Activated CD8-positive, alpha-beta T cell treated with anti-CD3 and anti-CD28 coated beads for 36 hours (primary cell): ENCODE data around the gene IL1RL2. TPM values are rescaled to one million over a fixed set of nuclear protein-coding genes. Genes with fewer than 3 reads are reported as not detected.
A peak's percentile ranks its signal among the peaks of the same experiment; 100 is the strongest.

Experiments used
- ATAC-seq: fragments of 200-7000 bp; cut with Tn5 transposase; one replicate; pipeline ENCODE4 v1.10.0; 2021; ENCODE audit warnings: mild to moderate bottlenecking, moderate library complexity
- CTCF ChIA-PET: fragments of 350-600 bp; sonication (Branson Sonifier 250); formaldehyde crosslinking; loops from one replicate; lab custom pipeline; 2021; ENCODE audit warnings: antibody characterized with exemption; lab: Charles Lee
- POLR2A ChIA-PET: fragments of 350-600 bp; sonication (Branson Sonifier 250); formaldehyde crosslinking; loops from one replicate; lab custom pipeline; 2021; ENCODE audit warnings: antibody characterized with exemption; lab: Charles Lee
- DNase-seq: peaks from one replicate; pipeline ENCODE4 v3.0.0-alpha.2; 2020
- H3K27ac Mint-ChIP-seq: one replicate; pipeline ENCODE4 v1.8.0; 2021; ENCODE audit warnings: mild to moderate bottlenecking, mixed read lengths
- H3K27me3 Mint-ChIP-seq: one replicate; pipeline ENCODE4 v1.8.0; 2021; ENCODE audit warnings: mixed read lengths
- H3K36me3 Mint-ChIP-seq: one replicate; pipeline ENCODE4 v1.8.0; 2021; ENCODE audit warnings: low read depth, mixed read lengths
- H3K4me1 Mint-ChIP-seq: one replicate; pipeline ENCODE4 v1.8.0; 2021; ENCODE audit warnings: low read depth, mixed read lengths
- H3K4me3 Mint-ChIP-seq: one replicate; pipeline ENCODE4 v1.8.0; 2021; ENCODE audit warnings: mild to moderate bottlenecking, moderate library complexity, mixed read lengths
- H3K9me3 Mint-ChIP-seq: one replicate; pipeline ENCODE4 v1.8.0; 2021; ENCODE audit warnings: mixed read lengths
- CTCF ChIP-seq: fragments of 200-600 bp; IDR thresholded peaks from one replicate; pipeline ENCODE4 v1.8.0; 2022; ENCODE audit warnings: antibody characterized with exemption, mild to moderate bottlenecking
- intact Hi-C: fragments of 100-400 bp; cut with micrococcal nuclease; formaldehyde crosslinking; loops from one replicate; pipeline ENCODE4 v1.10.0; 2022
- total RNA-seq, 2 experiments: library from RNA; stranded (reverse); gene quantifications; one replicate each; pipeline ENCODE4 v1.2.3, GENCODE V29; 2021

The IL1RL2 gene
- total RNA-seq, 2 experiments from 2014 or later, result not detected

- intact Hi-C loops, result no loop called here
- Mint-ChIP-seq H3K27ac (peak overlapping the region; percentile 86), H3K9me3 (no peaks in the 10 kb centered on the region), H3K4me3 (no peak overlapping the region), H3K27me3 (no peaks in the 10 kb centered on the region), H3K36me3 (peaks cover 3% of the 10 kb centered on the region), H3K4me1 (peaks cover 54% of the 10 kb centered on the region)
- POLR2A ChIA-PET, result interaction anchor here (0.9 kb wide), 1 partner anchor 39 kb away, joined by 3 read pairs; no protein-coding TSS in a partner anchor
- no peak for DNase-seq
- TF ChIP-seq CTCF, result no peak
- no peak for ATAC-seq
- CTCF ChIA-PET, result interaction anchor here (1.1 to 1.4 kb wide), 2 partner anchors 42 to 207 kb away, joined by 3 to 5 read pairs; no protein-coding TSS in a partner anchor
Observed at GRCh38 chr2:102226612-102227391, 40.0 kb downstream of the IL1RL2 start.

- no peak for DNase-seq
- no peak overlapping the region for H3K4me3 Mint-ChIP-seq
- H3K4me1 Mint-ChIP-seq, result peaks cover 56% of the 10 kb centered on the region
- ATAC-seq, result no peak
- no peaks in the 10 kb centered on the region for H3K36me3 Mint-ChIP-seq
- no peaks in the 10 kb centered on the region for H3K27me3 Mint-ChIP-seq
- H3K9me3 Mint-ChIP-seq, result no peaks in the 10 kb centered on the region
- no peak for TF ChIP-seq CTCF
- POLR2A ChIA-PET, result no interaction called here
- CTCF ChIA-PET, result interaction anchor here (1.2 to 1.3 kb wide), 2 partner anchors 13 to 244 kb away, joined by 3 read pairs; partner anchors contain the start of gene SLC9A4
- intact Hi-C loops, result no loop called here
- H3K27ac Mint-ChIP-seq, result no peak overlapping the region
Observed at GRCh38 chr2:102229141-102229769, 42.4 kb downstream of the IL1RL2 start.

GRCh38 chr2:102230410-102230909 is 43.6 kb downstream of the IL1RL2 start:
- Mint-ChIP-seq H3K4me1 (peaks cover 63% of the 10 kb centered on the region), H3K36me3 (no peaks in the 10 kb centered on the region), H3K9me3 (no peaks in the 10 kb centered on the region), H3K27ac (no peak overlapping the region), H3K27me3 (no peaks in the 10 kb centered on the region), H3K4me3 (no peak overlapping the region)
- no peak for DNase-seq
- ChIA-PET CTCF (interaction anchor here (0.7 to 1.8 kb wide), 3 partner anchors 210 to 242 kb away, joined by 3 to 8 read pairs (median 3); no protein-coding TSS in a partner anchor), POLR2A (no interaction called here)
- intact Hi-C loops, result loop anchor here (5.0 kb wide), 1 partner anchor 148 kb away; no protein-coding TSS in a partner anchor
- TF ChIP-seq CTCF, result no peak
- no peak for ATAC-seq

- Mint-ChIP-seq H3K4me1 (peaks cover 51% of the 10 kb centered on the region), H3K27ac (no peak overlapping the region), H3K27me3 (no peaks in the 10 kb centered on the region), H3K36me3 (no peaks in the 10 kb centered on the region), H3K4me3 (no peak overlapping the region), H3K9me3 (no peaks in the 10 kb centered on the region)
- TF ChIP-seq CTCF, result no peak
- DNase-seq (no peak), ATAC-seq (no peak)
- intact Hi-C loops, result loop anchor here (5.0 kb wide), 1 partner anchor 151 kb away; no protein-coding TSS in a partner anchor
- ChIA-PET POLR2A (no interaction called here), CTCF (interaction anchor here (0.8 to 13.0 kb wide), 6 partner anchors 10 to 350 kb away, joined by 3 to 222 read pairs (median 8); no protein-coding TSS in a partner anchor)
Observed at GRCh38 chr2:102233132-102233884, 46.5 kb downstream of the IL1RL2 start.
